ENCODE results near the gene ERAL1. TPM values are rescaled to one million over a fixed set of nuclear protein-coding genes. Genes with fewer than 3 reads are reported as not detected.

The ERAL1 gene
- polyA plus RNA-seq, 3 donors = 27.7 to 34.5 (median 33.8) TPM

GRCh38 chr17:28858801-28859355 is 4.1 kb downstream of the ERAL1 start:
- peaks cover 35 to 54% of the 10 kb centered on the region in 2 donors for H3K36me3 Mint-ChIP-seq
- H4K20me1 ChIP-seq (ENCODE audit: insufficient read depth, low read length) = no peaks in the 10 kb centered on the region
- DNase-seq = no peak
- no peaks in the 10 kb centered on the region for H3K27me3 Mint-ChIP-seq (ENCODE audit: low read depth in 3 of 3)
- H3K27me3 ChIP-seq (ENCODE audit: control insufficient read depth in 2 of 2, insufficient read depth in 2 of 2, low read length in 2 of 2) = no peaks in the 10 kb centered on the region
- no peak overlapping the region for H3K27ac ChIP-seq (ENCODE audit: low read depth in 1 of 2, low read length in 2 of 2)
- intact Hi-C loops (cut with micrococcal nuclease) = loop anchor here in 1 of 2 donors (10.0 kb wide), 1 partner anchor 94 kb away; no protein-coding TSS in a partner anchor
- H2AFZ ChIP-seq (ENCODE audit: insufficient read depth, low read depth, low read length, poor library complexity, severe bottlenecking) = no peak overlapping the region
- no peak overlapping the region for H3K4me2 ChIP-seq (replicated peaks; ENCODE audit: extremely low read depth, low read length, poor library complexity, severe bottlenecking)
- H3K27ac Mint-ChIP-seq = no peak overlapping the region
- no peak overlapping the region for H3K4me3 ChIP-seq (replicated peaks in 1 of 3; ENCODE audit: low read depth in 2 of 3, low read length in 3 of 3)
- peaks cover 14% of the 10 kb centered on the region for H3K79me2 ChIP-seq (ENCODE audit: insufficient read depth, low read length)
- no peaks in the 10 kb centered on the region for H3K9me3 ChIP-seq (replicated peaks in 1 of 2; ENCODE audit: control insufficient read depth in 1 of 2, insufficient read depth in 1 of 2, low read length in 2 of 2)
- no peak overlapping the region for H3K4me3 Mint-ChIP-seq
- no peak overlapping the region for H3K9ac ChIP-seq (ENCODE audit: insufficient read depth, low read length, poor library complexity, severe bottlenecking)
- TF ChIP-seq CTCF (IDR thresholded peaks at IDR 0.05) = no peak
- no CpG with 5 or more reads among the region's 2 CpGs for WGBS (ENCODE audit: insufficient coverage)
- peaks cover 34 to 46% of the 10 kb centered on the region in 2 donors for H3K36me3 ChIP-seq (replicated peaks in 1 of 2; ENCODE audit: control insufficient read depth in 1 of 2, insufficient read depth in 2 of 2, low read length in 2 of 2)
- no peaks in the 10 kb centered on the region for H3K9me3 Mint-ChIP-seq
- H3K4me1 Mint-ChIP-seq = peaks cover 13% of the 10 kb centered on the region
- H3K4me1 ChIP-seq (ENCODE audit: control insufficient read depth in 1 of 2, insufficient read depth in 2 of 2, low read length in 2 of 2) = peaks cover 12 to 17% of the 10 kb centered on the region in 2 donors

GRCh38 chr17:28860363-28860808 is 5.6 kb downstream of the ERAL1 start:
- no peak overlapping the region for H3K9ac ChIP-seq (ENCODE audit: insufficient read depth, low read length, poor library complexity, severe bottlenecking)
- no peak overlapping the region for H2AFZ ChIP-seq (ENCODE audit: insufficient read depth, low read depth, low read length, poor library complexity, severe bottlenecking)
- no peak overlapping the region for H3K27ac ChIP-seq (ENCODE audit: low read depth in 1 of 2, low read length in 2 of 2)
- no peak for TF ChIP-seq CTCF (IDR thresholded peaks at IDR 0.05)
- Mint-ChIP-seq H3K27ac (peak overlapping the region in 1 of 7 donors; percentile 4), H3K27me3 (ENCODE audit: low read depth in 3 of 3) (peaks cover 0 to 2% (median 0%) of the 10 kb centered on the region in 3 donors), H3K9me3 (no peaks in the 10 kb centered on the region), H3K36me3 (peaks cover 35 to 54% of the 10 kb centered on the region in 2 donors), H3K4me3 (no peak overlapping the region), H3K4me1 (peaks cover 4% of the 10 kb centered on the region)
- intact Hi-C loops (cut with micrococcal nuclease) = no loop called here
- no peaks in the 10 kb centered on the region for H3K9me3 ChIP-seq (replicated peaks in 1 of 2; ENCODE audit: control insufficient read depth in 1 of 2, insufficient read depth in 1 of 2, low read length in 2 of 2)
- no peak overlapping the region for H3K4me3 ChIP-seq (replicated peaks in 1 of 3; ENCODE audit: low read depth in 2 of 3, low read length in 3 of 3)
- H3K4me2 ChIP-seq (replicated peaks; ENCODE audit: extremely low read depth, low read length, poor library complexity, severe bottlenecking) = no peak overlapping the region
- no peak for DNase-seq
- WGBS (ENCODE audit: insufficient coverage) = 96% methylated on average over 4 of the region's 4 CpGs
- peaks cover 34 to 46% of the 10 kb centered on the region in 2 donors for H3K36me3 ChIP-seq (replicated peaks in 1 of 2; ENCODE audit: control insufficient read depth in 1 of 2, insufficient read depth in 2 of 2, low read length in 2 of 2)
- H3K4me1 ChIP-seq (ENCODE audit: control insufficient read depth in 1 of 2, insufficient read depth in 2 of 2, low read length in 2 of 2) = peaks cover 3 to 5% of the 10 kb centered on the region in 2 donors
- no peaks in the 10 kb centered on the region for H4K20me1 ChIP-seq (ENCODE audit: insufficient read depth, low read length)
- peaks cover 8% of the 10 kb centered on the region for H3K79me2 ChIP-seq (ENCODE audit: insufficient read depth, low read length)
- no peaks in the 10 kb centered on the region for H3K27me3 ChIP-seq (ENCODE audit: control insufficient read depth in 2 of 2, insufficient read depth in 2 of 2, low read length in 2 of 2)
